GM12801 (cell line): ENCODE results near the gene APOB.

Experiments used
- TF ChIP-seq, protein P1 (sequence below): IDR thresholded peaks from one replicate; pipeline ENCODE4 v1.5.1; 2011; ENCODE audit warnings: control low read depth; ENCODE audit not compliant: insufficient read length; ENCODE audit errors: extremely low read depth

The APOB gene

DNA sequence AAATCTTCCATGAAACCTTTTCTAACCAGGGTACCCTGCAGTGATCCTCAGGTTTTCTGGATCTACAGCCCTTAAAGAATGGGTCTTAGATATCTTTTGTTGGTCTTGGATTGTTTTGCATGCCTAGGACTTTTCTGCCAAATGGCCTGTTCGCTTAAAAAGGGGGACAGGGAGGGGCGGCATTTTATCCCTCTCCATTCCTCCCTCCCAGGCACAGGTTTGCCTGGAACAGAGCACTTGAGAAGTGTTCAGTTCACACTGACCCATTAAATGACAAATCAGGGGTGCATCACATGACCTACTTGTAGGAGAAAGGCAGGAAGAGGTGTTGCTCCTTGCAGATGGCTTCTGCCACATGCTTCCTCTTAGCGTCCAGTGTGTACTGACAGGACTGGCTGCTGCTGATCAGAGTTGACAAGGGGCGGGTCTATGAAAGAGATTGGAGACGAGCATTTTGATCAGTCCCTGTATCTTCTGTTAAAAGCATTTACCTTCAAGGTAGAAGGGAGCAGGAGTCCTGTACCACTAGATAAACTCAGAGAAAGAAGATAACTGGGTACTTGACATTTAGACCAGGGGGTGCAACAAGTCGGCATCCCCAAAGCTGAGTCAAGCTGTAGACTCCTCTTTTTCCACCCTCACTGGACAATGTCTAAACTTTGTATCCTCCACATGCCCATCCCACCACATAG, 8.4 kb downstream of the APOB start:
- TF ChIP-seq, protein P1, sequence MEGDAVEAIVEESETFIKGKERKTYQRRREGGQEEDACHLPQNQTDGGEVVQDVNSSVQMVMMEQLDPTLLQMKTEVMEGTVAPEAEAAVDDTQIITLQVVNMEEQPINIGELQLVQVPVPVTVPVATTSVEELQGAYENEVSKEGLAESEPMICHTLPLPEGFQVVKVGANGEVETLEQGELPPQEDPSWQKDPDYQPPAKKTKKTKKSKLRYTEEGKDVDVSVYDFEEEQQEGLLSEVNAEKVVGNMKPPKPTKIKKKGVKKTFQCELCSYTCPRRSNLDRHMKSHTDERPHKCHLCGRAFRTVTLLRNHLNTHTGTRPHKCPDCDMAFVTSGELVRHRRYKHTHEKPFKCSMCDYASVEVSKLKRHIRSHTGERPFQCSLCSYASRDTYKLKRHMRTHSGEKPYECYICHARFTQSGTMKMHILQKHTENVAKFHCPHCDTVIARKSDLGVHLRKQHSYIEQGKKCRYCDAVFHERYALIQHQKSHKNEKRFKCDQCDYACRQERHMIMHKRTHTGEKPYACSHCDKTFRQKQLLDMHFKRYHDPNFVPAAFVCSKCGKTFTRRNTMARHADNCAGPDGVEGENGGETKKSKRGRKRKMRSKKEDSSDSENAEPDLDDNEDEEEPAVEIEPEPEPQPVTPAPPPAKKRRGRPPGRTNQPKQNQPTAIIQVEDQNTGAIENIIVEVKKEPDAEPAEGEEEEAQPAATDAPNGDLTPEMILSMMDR = no peak

DNA sequence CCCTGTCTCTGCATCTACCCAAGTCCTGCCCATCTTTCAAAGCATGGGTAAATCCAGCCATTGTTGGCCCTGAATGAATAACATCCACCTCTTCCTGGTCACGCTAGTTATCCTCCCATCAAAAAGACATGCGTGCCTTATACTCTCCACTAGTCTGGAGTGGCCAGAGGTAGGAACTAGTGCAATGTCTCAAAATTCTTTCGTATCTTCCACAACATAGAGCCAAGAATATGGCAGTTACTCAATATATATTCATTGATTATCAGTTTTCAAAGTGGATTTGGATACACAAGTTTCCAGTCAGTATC, 8.9 kb downstream of the APOB start:
- TF ChIP-seq, protein P1 = no peak

DNA sequence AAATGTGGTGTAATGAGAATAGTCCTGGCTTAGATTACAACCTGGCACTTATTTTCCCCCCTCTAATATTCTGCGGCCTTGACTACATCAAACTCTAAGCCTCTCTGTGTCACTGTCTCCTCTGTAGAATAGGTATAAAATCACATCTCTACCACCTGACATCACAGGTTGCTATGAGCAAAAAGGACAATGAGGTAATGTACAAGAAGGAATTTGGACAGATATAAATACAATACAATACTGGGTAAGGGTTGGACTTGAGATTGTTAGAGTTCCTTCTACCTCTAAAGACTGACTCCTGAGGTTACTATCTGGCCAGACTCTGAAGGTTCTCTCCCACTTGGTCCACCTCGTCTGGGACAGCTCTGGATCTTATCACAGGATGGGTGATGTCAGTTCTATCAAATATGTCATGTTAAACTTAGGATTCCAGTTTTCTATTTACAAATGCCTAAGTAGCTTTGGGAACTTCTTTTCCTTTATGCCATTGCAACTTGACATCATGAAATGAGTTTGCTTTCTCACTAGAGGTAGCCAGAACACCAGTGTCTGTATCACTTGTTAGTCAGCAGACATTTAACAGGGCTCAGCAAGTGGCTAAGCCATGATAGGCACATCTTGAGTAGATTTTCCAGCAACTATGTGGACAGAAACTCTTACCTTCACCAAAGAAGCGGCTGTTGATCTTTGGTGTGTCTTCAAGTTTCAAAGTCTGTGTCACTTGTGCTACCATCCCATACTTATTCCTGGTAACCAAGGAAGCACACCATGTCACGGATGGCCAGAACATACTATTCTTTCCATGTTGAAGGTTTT, 9.5 kb downstream of the APOB start:
- TF ChIP-seq, protein P1 = no peak

DNA sequence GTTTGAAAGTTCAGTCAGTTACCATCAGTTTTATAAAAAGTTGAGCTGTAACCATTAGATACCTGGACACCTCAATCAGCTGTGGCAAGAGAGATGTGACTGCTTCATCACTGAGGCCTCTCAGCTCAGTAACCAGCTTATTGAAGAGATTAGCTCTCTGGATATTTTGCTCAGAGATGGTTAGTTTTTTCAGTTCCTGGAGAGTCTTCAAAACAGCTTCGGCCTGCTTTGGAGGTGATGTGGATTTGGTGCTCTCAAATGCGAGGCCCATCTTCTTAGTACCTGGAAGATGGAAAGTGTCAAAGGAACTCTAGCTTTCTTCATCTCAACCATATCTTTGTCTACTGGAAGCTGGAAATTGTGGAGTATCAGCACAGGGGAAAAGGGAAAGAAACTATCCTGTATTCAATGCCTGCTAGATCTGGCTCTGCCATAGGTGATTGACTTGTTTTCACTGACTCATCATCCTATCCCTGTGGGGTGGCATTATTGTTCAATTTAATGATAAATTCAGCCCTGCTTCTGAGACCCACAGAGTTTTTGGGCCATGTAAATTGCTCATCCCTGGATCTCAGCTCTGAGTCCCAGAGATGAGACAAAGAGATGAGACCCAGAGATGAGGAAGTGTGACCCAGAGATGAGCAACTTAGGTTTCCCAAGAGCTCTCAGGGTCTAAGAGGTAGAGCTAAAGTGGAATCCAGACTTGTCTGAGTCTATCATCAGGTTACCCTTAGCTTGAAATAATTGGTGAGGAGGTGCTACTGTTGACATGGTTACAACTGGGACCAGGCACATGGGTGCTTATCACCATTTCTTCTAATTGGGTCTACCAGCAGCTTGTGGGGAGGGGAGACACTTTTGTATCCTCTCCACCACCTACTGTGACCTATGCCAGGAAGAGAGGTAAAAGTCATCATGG, 10.4 kb downstream of the APOB start:
- TF ChIP-seq, protein P1 = no peak

DNA sequence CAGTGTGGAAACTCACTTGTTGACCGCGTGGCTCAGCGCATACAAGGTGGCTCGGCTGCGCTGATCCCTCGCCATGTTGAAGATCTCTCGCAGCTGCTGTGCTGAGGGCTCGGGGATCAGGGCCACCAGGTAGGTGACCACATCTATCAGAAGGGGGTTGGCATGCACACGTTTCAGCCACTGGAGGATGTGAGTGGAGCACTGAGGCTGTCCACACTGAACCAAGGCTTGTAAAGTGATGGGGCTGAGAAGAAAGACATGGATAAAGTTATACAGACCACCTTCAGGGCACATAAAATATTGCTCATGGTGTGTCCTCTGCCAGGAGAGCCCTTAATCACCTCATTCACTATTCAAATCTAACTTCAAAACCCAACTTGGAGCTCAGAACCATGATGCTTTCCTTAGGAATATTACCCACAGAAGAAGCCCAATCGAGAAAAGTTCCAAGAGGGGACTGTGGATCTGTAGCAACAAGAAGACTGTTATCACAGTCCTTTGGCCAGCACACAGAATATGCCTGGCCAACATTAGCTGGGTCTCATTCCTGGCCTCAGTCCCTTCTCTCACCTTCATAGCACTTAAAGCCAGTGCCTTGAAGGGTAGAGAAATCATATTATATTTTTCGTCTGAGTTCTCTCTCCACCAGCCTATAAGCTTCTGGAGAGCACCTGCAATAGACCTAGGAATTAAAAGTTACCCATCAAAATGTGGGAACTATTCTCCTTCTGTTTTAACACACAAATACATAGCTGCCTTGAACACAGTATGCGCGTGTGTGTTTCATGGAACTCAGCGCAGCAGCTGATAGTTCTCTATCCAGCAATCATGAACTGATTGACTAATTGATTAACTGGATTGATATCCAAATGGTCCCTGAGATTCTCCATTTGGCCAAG, 11.3 kb downstream of the APOB start:
- TF ChIP-seq, protein P1 = no peak

DNA sequence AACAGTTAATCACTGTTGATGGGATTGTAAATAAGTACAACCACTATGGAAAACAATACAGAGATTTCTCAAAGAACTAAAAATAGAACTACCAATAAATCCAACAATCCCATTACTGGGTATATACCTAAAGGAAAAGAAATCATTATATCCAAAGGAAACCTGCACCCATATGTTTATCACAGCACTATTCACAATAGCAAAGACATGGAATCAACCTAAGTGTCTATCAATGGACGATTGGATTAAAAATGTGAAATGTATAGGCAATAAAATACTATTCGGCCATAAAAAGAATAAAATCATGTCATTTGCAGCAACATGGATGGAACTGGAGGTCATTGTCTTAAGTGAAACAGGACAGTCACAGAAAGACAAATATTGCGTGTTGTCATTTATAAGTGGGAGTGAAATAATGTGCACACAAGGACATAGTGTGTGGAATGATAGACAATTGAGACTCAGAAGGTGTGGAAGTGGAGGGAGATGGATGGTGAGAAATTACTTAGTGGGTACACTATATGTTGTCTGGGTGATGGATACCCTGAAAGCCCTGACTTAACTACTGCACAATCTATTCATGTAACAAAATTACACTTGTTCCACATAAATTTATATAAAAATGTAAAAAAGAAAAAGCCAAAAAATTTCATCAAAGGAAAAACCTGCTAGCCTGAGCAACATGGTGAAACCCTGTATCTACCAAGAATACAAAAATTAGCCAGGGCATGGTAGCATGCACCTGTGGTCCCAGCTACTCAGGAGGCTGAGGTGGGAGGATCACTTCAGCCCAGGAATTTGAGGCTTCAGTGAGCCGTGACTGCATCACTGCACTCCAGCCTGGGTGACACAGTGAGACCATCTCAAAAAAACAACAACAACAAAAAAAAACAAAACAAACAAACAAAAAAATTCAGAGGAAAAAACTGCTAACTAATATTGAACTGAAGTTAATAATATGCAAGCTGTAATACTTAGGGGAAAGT, 12.6 kb downstream of the APOB start:
- TF ChIP-seq, protein P1 = no peak
